GM21423 (cell line): ENCODE data around the gene MACROD2.

Source experiments
- ATAC-seq: cut with Tn5 transposase; IDR thresholded peaks from one replicate; pipeline ENCODE4 v1.9.1; 2021; ENCODE audit warnings: mild to moderate bottlenecking, moderate library complexity; ENCODE audit not compliant: unreplicated experiment

The MACROD2 gene

GRCh38 chr20:15227102-15227501, 1231.8 kb downstream of the MACROD2 start:
- no peak for ATAC-seq

GRCh38 chr20:15232243-15232642, 1236.9 kb downstream of the MACROD2 start:
- ATAC-seq = no peak

- peak; percentile 59 for ATAC-seq
Measured at GRCh38 chr20:15235471-15236198, 1240.3 kb downstream of the MACROD2 start.

GRCh38 chr20:15236812-15237211, 1241.5 kb downstream of the MACROD2 start:
- ATAC-seq = no peak

GRCh38 chr20:15239542-15240206, 1244.4 kb downstream of the MACROD2 start:
- no peak for ATAC-seq

- no peak for ATAC-seq
Measured at GRCh38 chr20:15240801-15241200, 1245.5 kb downstream of the MACROD2 start.

GRCh38 chr20:15241681-15242080, 1246.4 kb downstream of the MACROD2 start:
- ATAC-seq = no peak

GRCh38 chr20:15242773-15243172, 1247.5 kb downstream of the MACROD2 start:
- no peak for ATAC-seq

- ATAC-seq = no peak
Measured at GRCh38 chr20:15245896-15246295, 1250.6 kb downstream of the MACROD2 start.

GRCh38 chr20:15248618-15249395, 1253.5 kb downstream of the MACROD2 start:
- peak; percentile 72 for ATAC-seq

GRCh38 chr20:15251171-15251570, 1255.9 kb downstream of the MACROD2 start:
- no peak for ATAC-seq

GRCh38 chr20:15252304-15252703, 1257.0 kb downstream of the MACROD2 start:
- ATAC-seq = no peak

GRCh38 chr20:15253431-15253830, 1258.1 kb downstream of the MACROD2 start:
- ATAC-seq = no peak

GRCh38 chr20:15256676-15257568, 1261.6 kb downstream of the MACROD2 start:
- no peak for ATAC-seq

GRCh38 chr20:15257569-15257870, 1262.2 kb downstream of the MACROD2 start:
- ATAC-seq = no peak

- no peak for ATAC-seq
Measured at GRCh38 chr20:15265581-15266309, 1270.4 kb downstream of the MACROD2 start.

GRCh38 chr20:15267935-15268334, 1272.6 kb downstream of the MACROD2 start:
- ATAC-seq = peak; percentile 46

GRCh38 chr20:15278041-15278440, 1282.7 kb downstream of the MACROD2 start:
- ATAC-seq = no peak

GRCh38 chr20:15287329-15287728, 1292.0 kb downstream of the MACROD2 start:
- ATAC-seq = no peak

- no peak for ATAC-seq
Measured at GRCh38 chr20:15288106-15288505, 1292.8 kb downstream of the MACROD2 start.
